ENCODE results near the gene GRID1. TPM values are rescaled to one million over a fixed set of nuclear protein-coding genes. Genes with fewer than 3 reads are reported as not detected.

Gene GRID1
- total RNA-seq, 1 experiment from 2014 or later, result 5.6 TPM

GRCh38 chr10:86169066-86169465 is 197.5 kb downstream of the GRID1 start:
- no peak overlapping the region for H3K4me2 ChIP-seq (ENCODE audit: low read length)
- no peak for ATAC-seq
- peaks cover 0 to 7% of the 10 kb centered on the region in 2 experiments; a peak in 1 of 4 replicates for H3K4me1 ChIP-seq (ENCODE audit: control insufficient read depth in 1 of 2, insufficient read depth in 2 of 2, low read length in 2 of 2)
- no peak overlapping the region for H2AFZ ChIP-seq (ENCODE audit: low read depth, low read length, poor library complexity, severe bottlenecking)
- H4K20me1 ChIP-seq (ENCODE audit: insufficient read depth), result no peaks in the 10 kb centered on the region
- no peak for DNase-seq (ENCODE audit: low read depth, low spot score)
- H3K27ac ChIP-seq (ENCODE audit: low read depth, low read length), result no peak overlapping the region
- no peak overlapping the region for H3K4me3 ChIP-seq (replicated peaks in 1 of 2; ENCODE audit: low read depth in 1 of 2, low read length in 2 of 2)
- no peaks in the 10 kb centered on the region for H3K9me3 ChIP-seq (ENCODE audit: control insufficient read depth in 1 of 2, insufficient read depth in 1 of 2, low read depth in 1 of 2, low read length in 2 of 2)
- BruUV-seq (replicated peaks), result no TSS peak
- POLR2A ChIA-PET, result no interaction called here
- H3K27me3 ChIP-seq (ENCODE audit: insufficient read depth, low read length), result no peaks in the 10 kb centered on the region
- no peaks in the 10 kb centered on the region for H3K79me2 ChIP-seq (ENCODE audit: insufficient read depth, low read length)
- no peaks in the 10 kb centered on the region for H3K36me3 ChIP-seq (ENCODE audit: control insufficient read depth in 1 of 2, insufficient read depth in 2 of 2, low read length in 2 of 2)
- H3K9ac ChIP-seq (ENCODE audit: low read length), result no peak overlapping the region
- TF ChIP-seq EZH2phosphoT487 (IDR thresholded peaks at IDR 0.05; ENCODE audit: borderline replicate concordance) (no peak), ZFX (IDR thresholded peaks at IDR 0.05) (no peak), REST (IDR thresholded peaks at IDR 0.05; ENCODE audit: low read depth) (no peak), POLR2A (IDR thresholded peaks at IDR 0.05; ENCODE audit: borderline replicate concordance, extremely low read depth, insufficient read depth, insufficient read length) (no peak), FOSL1 (IDR thresholded peaks at IDR 0.05; ENCODE audit: low read depth) (no peak), SRF (IDR thresholded peaks at IDR 0.05; ENCODE audit: low read depth) (no peak), ATF3 (IDR thresholded peaks at IDR 0.05) (no peak), ZNF274 (IDR thresholded peaks at IDR 0.05; ENCODE audit: low read depth, low read length) (no peak), POLR2AphosphoS5 (IDR thresholded peaks at IDR 0.05; ENCODE audit: low read depth, low read length) (no peak), ZBTB33 (IDR thresholded peaks at IDR 0.05; ENCODE audit: extremely low read depth, insufficient replicate concordance, low read length) (no peak), EZH2 (IDR thresholded peaks at IDR 0.05) (no peak), YY1 (IDR thresholded peaks at IDR 0.05; ENCODE audit: extremely low read depth, insufficient replicate concordance, low read depth, low read length) (no peak), CTCF (IDR thresholded peaks at IDR 0.05 in 2 of 3, conservative IDR thresholded peaks at IDR 0.05 in 1 of 3; ENCODE audit: borderline replicate concordance in 1 of 3, insufficient read depth in 1 of 3, low read depth in 2 of 3, low read length in 2 of 3) (no peak), JUND (IDR thresholded peaks at IDR 0.05) (no peak)
- CTCF ChIA-PET, result no interaction called here
- H3K9me2 ChIP-seq (ENCODE audit: insufficient read depth), result no peaks in the 10 kb centered on the region
- RAD21 ChIA-PET (ENCODE audit: low non-redundant PET in 1 of 2, low total read pairs in 2 of 2, uncharacterized antibody in 2 of 2, unreplicated experiment in 2 of 2), result no interaction called here
- intact Hi-C loops (cut with micrococcal nuclease), result no loop called here

All from HCT116 (cell line).